GM12892 (cell line): ENCODE measurements around the gene PLEKHH2.

Source experiments
- POLR2A ChIP-seq: IDR thresholded peaks from 2 replicates; pipeline ENCODE4 v1.6.1; 2011; ENCODE audit warnings: low read depth, low read length, control low read depth
- POLR2AphosphoS5 ChIP-seq: IDR thresholded peaks from 2 replicates; pipeline ENCODE4 v1.6.1; 2011; ENCODE audit warnings: low read depth, low read length, control low read depth

GRCh38 chr2:43594875-43595274 is 42.2 kb upstream of the PLEKHH2 start:
- TF ChIP-seq POLR2A (no peak), POLR2AphosphoS5 (no peak)
